Upper lobe of left lung (tissue), 4 donors: ENCODE measurements around the gene WDFY3.

Source experiments
- CTCF ChIP-seq, 6 experiments: fragments of 450-650 bp in 4 of 6; fragments of 200-600 bp in 2 of 6; sonication (generic) in 2 of 6; IDR thresholded peaks; one replicate each; pipeline ENCODE4 v1.5.1; 2016 to 2019; ENCODE audit warnings: antibody characterized with exemption in 6 of 6
- POLR2A ChIP-seq, 4 donors: fragments of 450-650 bp; IDR thresholded peaks; one replicate each; pipeline ENCODE4 v1.5.1; 2016 to 2017; ENCODE audit warnings: antibody characterized with exemption in 4 of 4, mild to moderate bottlenecking in 2 of 4

DNA sequence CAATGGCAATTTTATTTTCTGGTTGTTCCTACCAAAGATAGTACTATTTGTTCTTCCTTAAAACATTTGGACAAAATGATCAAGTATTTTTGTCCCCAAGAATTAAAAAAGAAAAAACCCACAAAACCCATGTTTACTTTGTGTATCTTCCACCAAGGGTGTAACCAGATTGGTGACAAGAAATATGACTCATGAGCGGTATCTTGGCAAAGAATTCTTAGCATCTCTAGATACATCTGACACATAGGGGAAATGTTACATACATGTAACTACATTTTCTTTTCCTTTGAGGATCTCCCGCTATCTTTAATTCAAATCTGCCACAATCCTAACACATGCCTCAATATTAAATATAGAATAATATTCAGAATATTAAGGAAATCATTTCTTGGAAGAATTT, 78.7 kb downstream of the WDFY3 start:
- TF ChIP-seq CTCF (IDR thresholded peaks at IDR 0.05) (no peak), POLR2A (IDR thresholded peaks at IDR 0.05) (no peak)
